ENCODE data around the gene MAP3K10.

- TF ChIP-seq, protein P1, sequence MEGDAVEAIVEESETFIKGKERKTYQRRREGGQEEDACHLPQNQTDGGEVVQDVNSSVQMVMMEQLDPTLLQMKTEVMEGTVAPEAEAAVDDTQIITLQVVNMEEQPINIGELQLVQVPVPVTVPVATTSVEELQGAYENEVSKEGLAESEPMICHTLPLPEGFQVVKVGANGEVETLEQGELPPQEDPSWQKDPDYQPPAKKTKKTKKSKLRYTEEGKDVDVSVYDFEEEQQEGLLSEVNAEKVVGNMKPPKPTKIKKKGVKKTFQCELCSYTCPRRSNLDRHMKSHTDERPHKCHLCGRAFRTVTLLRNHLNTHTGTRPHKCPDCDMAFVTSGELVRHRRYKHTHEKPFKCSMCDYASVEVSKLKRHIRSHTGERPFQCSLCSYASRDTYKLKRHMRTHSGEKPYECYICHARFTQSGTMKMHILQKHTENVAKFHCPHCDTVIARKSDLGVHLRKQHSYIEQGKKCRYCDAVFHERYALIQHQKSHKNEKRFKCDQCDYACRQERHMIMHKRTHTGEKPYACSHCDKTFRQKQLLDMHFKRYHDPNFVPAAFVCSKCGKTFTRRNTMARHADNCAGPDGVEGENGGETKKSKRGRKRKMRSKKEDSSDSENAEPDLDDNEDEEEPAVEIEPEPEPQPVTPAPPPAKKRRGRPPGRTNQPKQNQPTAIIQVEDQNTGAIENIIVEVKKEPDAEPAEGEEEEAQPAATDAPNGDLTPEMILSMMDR (IDR thresholded peaks at IDR 0.05; ENCODE audit: low read length) = no peak
- TF ChIP-seq EZH2 (optimal IDR thresholded peaks at IDR 0.05; ENCODE audit: low read depth, low read length) = no peak
These were observed 63.6 kb downstream of the MAP3K10 start for GRCh38 chr19:40254714-40255418.

Measured in MM.1S (cell line).